Dedifferentiated amniotic fluid mesenchymal stem cell (primary cell): ENCODE data around the gene FNDC10.
"Not testable (repeated sequence)": the region's sequence is repeated elsewhere in the genome, so short reads cannot be mapped to it uniquely, and the experiment has no call there.

Experiments
- DNase-seq: peaks from one replicate; pipeline ENCODE4 v3.0.0-alpha.2; 2016; ENCODE audit errors: extremely low spot score

FNDC10 gene

DNA sequence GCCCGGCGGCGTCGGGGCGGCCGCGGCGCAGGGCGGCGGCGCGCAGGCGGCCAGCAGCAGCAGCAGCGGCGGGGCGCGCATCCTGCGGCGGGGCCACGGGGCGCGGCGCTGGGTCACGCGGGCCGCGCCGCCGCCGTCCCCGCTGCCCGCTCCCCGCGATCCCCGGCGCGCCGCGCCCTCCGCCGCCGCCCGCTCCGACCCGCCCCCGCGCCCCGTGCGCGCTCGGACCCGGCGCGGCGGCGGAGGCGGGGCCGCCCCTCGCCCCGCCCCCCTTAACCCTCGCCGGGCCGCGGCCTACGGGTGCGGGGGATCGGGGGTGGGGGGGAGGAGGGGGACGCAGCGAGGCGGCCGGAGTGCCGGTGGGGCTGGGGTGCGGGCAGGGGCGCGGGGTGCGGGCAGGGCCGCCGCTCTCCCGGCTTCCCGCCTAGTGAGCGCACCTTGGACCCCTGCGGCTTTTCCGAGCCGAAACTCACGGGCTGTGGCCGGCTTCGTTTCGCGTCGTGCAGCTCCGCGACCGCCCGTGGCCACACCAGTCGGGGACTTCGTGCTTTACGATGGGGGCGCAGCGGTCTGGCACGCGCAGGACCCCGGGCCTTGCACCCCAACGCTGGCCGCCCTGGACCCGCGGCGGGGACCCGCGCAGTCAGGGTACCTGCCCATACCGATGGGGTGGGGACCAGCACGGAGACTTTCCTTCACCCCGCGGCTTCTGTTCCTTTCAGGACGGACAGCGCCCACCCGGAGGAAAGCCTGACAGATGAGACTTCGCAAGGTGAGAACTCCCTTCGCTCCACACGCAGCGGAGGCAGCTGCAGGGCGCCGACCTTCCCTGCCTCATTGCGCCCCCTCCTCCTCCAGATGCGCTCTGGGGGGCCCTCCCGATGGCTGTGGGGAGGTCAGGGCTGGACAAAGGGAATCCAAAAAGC is at the start of gene FNDC10:
FNDC10 (minus strand) TSS at position 201 of the 926 bp plus-strand sequence; CDS start at position 81, 120 bp downstream.
- DNase-seq: no peak

DNA sequence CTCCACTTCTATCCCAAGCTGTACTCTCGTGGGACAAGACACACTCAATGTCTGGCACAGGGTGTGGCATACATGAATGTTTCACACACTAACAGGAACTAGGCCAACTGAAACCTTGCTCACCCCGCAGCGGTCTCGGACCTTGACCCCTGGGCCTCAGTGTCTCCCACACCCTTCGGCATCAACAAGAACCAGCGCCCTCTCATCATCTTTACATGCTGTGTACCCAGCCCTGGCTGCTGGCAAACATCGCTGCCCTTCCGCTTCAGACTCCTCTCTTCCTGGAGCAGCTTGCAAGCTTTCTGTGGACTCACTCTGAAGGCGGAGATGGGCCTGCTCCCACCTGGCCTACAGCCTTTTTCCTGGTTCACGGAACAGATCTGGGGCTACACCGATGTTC is 48.3 kb upstream of the FNDC10 start:
- not testable (repeated sequence) for DNase-seq

DNA sequence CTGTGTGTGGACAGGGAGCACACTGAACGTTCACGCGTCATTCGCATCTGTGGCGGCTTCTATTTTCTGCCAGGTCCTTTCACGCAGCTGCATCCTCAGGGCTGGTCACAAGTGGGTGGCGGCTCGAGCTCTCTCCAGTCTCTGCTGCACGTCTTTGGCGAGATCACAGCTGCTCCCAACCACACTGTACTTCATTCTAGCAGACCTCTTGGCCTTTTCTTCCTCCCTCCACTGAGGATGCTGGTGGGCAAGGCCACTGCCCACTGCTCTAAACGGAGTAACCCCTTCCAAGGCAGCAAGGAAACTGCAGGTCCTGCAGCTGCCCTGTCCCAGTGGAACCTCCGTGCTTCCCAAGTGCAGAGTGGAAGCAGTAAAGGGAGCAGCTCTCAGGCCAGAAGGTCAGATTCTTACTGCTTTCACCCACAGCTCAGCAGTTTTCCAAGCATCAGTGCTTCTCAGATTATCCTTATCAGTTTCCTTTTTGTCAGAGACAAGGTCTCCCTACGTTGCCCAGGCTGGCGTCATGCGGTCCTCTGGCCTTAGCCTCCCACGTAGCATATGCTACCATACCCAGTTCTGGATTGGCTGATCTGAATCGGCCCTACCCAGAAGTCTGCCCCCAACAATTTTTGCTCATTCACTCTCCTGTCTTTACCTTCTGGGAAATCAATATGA is 47.8 kb upstream of the FNDC10 start:
- DNase-seq: not testable (repeated sequence)

DNA sequence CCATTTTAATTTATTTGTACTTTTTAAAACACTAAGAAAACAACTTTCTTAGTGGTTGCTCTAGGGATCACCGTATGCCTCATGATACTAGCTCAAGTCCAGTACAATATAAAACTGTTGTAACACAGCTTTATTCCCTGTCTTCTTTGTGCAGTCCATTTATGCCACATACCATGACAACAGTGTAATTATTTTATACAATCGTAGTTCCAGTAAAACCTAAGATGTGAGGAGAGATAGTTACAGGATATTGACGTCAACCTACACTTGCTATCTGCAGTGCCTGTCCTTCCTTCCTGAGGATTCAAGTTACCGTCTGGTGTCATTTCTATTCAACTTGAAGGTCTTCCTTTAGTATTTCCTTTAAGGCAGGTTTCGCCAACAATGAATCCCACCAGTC is 46.4 kb upstream of the FNDC10 start:
- DNase-seq: not testable (repeated sequence)

DNA sequence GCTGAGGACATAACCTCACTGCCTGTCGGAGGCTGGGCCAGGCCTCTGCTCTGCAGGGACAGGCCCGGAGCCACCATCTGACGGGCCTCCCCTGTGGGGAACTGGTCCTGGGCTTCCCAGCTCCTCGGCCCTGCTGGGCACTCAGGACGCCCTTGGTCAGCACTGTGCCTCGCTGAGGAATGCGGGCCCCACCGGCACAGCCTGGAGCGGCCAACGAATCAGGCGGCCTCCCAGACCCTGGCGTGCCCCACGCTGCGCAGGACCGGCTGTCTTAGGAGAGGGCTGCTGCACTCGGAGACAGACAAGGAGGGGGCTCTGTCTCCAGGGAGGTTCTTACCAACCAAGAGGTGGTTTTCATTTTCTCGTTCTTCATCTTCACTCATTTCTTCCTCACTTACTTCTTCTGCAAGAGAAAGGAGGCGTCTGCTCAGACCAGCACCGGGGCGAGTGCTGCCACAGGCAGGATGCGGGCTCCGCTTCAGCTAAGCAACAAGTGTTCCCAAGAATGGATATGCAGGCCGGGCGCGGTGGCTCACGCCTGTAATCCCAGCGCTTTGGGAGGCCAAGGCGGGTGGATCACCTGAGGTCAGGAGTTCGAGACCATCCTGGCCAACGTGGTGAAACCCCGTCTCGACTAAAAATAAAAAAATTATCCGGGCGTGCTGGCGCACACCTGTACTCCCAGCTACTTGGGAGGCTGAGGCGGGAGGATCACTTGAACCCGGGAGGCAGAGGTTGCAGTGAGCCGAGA is 41.0 kb upstream of the FNDC10 start:
- DNase-seq: not testable (repeated sequence)

DNA sequence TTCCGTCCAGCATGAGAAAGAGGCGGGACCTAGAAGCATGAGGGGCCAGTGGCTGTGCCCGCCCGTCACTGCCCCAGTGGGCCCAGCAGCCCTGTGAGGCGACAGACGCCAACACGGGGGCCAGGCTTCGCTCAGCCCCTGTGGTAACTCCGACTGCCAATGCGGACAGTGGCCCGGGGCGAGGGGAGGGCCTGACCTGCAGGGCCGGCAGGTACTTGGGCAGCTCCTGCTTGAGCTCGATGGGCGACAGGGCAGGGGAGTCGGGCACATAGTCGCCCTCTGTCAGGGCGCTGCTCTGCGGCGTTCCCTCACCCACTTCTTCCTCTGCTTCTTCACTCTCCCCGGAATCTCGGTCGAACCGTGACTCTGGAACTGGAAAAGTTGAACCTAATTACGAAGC is 40.1 kb upstream of the FNDC10 start:
- DNase-seq: not testable (repeated sequence)

DNA sequence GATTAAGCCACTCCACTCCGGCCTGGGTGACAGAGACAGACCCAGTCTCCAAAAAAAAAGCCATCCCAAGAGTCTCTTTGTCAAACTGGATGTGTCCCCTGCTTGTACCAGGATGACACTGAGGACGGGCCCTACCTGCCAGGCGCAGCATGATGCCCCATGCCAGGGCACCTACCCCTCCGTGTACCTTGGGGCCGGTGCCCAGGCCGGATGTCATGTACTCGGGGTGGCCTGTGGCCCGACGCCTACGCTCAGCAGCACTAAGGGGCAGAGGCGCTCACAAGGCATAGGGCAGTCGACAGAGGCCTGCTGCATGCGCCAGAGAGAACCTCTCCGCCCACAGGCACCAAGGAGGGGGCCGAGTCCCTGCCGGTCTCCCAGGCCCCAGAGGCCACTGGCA is 39.4 kb upstream of the FNDC10 start:
- not testable (repeated sequence) for DNase-seq

DNA sequence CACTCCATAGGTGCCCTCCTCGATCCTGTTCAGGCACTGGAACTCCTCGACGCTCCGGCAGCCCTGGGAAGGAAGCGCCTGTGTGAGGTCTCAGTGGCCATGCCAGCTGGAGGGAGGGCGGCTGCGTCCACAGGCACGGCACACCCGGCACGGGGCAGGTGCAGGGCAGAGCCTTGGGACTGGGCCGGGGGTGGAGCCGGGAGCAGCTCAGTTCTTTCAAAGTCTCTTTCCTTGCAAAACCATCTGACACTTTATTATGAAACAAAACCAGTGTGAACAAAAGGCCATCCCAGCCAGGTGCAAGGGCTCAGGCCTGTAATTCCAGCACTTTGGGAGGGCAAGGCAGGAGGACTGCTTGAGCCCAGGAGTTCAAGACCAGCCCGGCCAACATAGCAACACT is 38.6 kb upstream of the FNDC10 start:
- DNase-seq: not testable (repeated sequence)

DNA sequence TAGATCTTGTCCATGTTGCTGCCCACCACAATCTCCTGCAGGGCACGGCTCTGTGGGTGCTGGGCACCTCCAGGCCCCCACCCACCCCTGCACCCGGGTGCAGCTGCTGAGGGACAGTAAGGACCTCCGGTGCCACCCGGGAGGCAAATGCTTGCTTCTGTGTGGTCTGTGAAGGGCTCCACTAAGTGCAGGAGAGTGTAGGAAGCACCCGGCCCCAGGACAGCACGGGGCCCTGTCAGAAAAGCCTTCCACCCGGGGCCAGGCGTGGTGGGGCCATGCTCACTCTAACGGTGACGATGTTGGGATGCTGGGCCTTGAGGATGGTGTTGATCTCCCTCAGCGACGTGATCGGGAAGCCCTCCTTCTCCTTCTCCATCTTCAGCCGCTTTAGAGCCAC is 37.5 kb upstream of the FNDC10 start:
- not testable (repeated sequence) for DNase-seq

DNA sequence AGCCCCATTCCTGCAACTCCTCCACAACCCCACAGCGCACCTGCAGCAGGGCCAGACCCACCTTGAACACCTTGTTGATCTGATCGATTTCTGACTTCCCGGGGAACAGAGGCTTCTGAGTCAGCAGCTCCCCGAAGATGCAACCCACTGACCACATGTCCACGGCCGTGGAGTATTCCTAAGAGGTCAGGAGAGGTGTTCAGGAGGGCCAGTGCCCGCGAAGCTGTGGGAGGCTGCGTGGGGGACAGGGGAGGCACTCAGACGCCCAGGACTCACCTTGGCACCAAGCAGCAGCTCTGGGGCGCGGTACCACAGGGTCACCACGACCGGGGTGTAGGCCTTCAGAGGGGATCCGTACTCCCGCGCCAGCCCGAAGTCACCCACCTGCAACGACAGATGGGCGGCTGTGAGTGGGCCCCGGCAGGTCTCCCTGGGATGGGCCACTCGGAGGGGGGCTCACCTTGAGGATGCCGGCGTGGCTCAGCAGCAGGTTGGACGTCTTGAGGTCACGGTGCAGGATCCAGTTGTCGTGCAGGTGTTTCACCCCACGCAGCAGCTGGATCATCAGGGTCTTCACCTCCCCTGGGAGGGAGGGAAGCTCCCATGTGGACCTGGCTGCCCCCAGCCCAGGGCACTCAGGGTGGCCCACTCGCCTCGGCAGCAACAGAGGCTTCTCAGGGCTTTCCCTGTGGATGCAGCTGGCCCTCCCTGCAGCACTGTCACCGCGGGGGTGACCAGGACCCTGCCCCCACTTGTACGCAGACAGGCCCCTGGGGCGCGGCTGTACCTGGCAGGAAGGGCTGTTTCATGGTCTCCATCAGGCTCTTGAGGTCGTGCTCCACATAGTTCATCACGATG is 36.9 kb upstream of the FNDC10 start:
- not testable (repeated sequence) for DNase-seq

DNA sequence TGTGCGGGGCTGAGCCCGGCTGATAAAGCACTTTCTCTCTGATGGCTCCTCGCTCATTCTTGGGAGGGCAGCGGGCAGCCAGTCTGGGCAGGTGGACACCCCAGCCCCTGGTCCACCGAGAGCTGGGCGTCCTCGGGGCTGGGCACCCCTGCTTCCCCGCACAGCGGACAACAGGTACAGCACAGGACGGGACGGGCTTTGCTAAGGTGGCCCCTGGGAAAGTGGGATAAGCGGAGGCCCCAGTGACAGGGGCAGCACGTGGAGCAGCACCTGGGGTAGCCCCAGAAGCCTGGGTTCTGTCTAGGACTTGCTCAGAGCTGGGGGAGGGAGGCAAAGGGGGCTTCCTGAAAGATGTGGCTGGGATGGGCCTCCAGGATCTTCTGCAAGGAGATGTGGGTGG is 34.7 kb upstream of the FNDC10 start:
- DNase-seq: not testable (repeated sequence)

DNA sequence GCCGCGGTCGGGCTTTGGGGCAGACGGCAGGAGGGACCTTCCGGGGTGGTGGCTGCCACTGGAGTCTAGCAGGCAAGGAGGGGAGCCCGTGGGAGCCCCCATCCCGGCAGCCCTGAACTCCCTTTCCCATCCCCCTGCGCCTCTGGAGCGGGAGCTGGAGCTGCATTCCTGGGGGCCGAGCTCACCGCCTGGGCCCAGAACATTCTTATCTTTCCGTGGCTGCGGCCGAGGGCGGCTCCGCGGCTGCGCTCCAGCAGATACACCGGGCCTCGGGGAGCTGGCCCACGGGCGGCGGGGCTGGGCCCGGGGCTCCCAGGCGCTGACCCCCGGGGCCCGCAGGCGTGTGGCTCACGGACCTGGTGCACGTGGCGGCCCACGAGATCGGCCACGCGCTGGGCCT is 33.5 kb upstream of the FNDC10 start:
- DNase-seq: not testable (repeated sequence)

DNA sequence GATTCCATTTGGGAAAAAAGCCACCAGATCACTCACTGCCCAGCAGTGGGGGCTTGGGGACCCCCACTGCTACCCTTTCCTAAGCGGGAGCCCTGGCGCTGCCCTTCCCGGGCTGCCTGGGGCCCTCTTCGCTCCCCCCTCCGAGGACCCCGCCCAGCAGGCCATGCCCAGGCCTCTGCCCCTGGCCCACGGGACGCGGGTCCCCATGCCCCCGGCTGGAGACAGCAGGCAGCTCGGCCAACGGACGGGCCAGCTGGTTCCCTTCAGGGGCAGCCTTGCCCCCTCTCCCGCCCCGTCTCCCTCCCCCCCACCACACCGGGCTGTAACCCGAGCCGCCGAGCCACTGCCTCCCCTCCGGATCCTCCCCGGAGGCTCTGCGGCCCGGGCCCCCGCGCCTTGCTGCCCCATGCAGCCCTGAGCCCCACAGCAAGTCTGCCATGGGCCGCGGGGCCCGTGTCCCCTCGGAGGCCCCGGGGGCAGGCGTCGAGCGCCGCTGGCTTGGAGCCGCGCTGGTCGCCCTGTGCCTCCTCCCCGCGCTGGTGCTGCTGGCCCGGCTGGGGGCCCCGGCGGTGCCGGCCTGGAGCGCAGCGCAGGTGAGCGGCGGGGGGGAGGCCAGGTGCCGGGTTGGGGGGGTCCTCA is 32.0 kb upstream of the FNDC10 start, which contains the start of gene MMP23B:
MMP23B (plus strand) TSS at position 392 of the 639 bp plus-strand sequence; CDS start at position 438, 46 bp downstream.
- DNase-seq: no peak

DNA sequence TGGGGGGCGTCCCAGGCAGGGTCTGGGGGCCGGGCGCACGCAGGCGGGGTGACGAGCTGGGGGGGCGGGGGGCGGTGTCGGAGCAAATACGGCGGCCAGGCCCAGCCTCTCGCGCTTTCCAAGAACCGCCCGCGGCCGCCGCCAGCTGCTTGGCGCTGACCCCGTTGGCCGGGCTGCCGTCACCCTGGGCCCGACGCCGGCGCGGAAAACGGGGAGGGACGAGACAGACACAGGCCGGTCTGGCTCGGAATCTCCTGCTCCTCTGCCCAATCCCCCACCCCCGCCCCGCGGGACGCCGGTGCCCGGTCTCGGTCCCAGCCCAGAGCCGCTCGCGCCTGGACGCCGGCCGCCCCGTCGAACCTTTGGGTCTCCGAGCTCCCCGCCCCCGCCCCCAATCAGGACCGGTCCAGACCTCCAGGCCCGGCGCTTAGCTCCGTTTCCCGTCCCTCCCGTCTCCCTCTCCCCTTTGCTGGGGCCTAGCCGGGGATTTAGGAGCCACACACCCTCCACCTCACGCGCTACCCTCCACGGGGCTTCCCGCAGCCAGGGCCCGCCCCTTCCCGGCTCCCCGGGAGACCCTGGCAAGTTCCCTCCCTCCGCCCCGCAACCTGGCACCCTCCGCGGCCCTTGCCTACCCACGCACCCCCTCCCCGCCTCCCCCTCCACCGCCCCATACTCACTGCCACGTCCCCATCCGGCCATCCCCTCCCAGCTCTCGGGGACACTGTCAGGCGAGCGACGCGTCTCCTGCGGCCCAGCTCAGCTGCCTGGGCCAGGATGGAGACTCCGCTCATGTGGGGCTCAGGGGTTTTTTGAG is 31.2 kb upstream of the FNDC10 start:
- no peak for DNase-seq

DNA sequence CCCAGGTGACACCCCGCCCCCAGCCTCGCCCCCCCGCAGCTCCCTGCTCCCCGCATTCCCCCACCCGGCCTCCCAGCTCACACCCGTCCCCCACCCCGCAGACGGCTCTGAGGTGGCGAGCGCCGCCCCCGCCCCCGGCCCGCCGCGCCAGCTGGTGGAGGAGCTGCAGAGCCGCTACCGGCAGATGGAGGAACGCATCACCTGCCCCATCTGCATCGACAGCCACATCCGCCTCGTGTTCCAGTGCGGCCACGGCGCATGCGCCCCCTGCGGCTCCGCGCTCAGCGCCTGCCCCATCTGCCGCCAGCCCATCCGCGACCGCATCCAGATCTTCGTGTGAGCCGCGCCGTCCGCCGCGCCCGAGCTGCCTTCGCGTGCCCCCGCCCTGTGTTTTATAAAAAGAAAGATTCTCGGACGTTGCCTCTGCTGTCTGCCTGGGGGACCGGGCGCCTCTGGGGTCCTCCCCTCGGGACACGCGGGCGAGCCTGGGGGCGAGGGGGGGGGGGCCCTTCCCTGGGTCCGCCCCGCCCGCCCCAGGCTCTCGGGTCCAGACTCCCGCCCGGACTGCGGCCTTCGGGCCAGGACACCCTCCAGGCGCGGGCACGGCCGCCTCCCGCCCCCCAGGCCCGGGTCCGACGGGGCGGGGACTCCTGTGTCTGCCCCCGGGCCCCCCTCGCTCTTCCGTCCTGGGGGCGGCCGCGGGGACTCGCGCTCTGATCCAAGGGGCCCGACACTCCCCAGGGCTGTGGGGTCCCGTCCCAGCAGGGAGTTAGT is 30.4 kb upstream of the FNDC10 start:
- no peak for DNase-seq

DNA sequence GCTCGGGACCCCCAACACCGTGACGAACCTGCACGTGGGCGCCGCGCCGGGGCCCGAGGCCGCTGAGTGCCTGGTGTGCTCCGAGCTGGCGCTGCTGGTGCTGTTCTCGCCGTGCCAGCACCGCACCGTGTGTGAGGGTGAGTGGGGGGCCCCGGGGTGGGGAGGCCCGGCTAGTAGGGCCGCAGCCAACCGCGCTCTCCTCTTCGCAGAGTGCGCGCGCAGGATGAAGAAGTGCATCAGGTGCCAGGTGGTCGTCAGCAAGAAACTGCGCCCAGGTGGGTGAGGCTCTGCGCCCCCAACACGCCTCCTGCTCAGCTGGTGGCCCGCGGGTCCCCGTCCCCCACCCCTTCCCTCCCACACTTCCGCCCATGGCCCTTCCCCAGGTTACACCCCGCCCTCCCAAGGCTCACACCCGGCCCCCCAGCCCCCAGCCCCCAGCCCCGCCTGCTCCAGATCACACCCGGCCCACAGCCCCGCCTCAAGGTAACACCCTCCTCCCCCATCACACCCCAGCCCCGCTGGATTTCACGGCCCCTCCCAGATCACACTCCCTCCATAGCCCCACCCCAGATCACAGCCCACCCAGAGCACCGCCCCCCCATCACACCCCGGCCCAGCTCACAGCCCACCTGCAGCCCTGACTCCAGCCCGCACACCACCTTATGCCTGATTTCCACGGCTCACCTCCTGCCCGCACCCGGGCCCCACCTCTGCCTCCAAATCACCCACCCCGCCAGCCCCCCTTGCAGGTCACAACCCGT is 29.7 kb upstream of the FNDC10 start:
- no peak for DNase-seq

DNA sequence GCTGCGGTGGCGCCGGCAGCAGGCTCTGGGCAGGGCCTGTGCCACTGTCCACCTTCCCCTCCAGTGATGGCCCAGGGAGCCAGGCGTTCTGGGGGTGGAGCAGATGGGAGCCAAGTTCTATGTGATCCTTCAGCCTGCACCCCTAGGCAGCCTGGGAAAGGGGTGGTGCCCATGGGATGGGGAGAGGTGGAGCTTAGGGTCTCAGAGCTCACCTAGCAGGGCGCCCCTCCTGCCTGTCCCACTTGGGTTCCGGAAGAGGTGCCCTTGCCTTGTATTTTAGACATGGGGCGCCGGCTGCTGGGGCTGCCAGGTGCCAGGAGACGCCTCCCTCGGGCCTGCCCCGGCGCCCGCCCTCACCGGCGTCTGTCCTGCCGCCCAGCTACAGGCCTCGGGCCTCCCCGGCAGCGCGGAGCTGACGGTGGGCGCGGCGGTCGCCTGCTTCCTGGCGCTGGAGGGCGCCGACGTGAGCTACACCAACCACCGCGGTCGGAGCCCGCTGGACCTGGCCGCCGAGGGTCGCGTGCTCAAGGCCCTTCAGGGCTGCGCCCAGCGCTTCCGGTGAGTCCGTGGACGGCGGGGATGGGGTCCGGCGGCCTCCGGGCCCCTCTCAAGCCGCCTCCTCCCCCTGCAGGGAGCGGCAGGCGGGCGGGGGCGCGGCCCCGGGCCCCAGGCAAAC is 29.0 kb upstream of the FNDC10 start:
- DNase-seq: no peak
